IMR-90 (cell line): ENCODE measurements around the gene CNBD2.

Experiments
- BHLHE40 ChIP-seq: fragments of 150-350 bp; IDR thresholded peaks from 2 replicates; pipeline ENCODE4 v1.6.1; 2016; ENCODE audit warnings: mild to moderate bottlenecking, low read depth, low read length
- CTCF ChIP-seq: conservative IDR thresholded peaks from 2 replicates; pipeline ENCODE4 v1.5.1; 2012; ENCODE audit warnings: mild to moderate bottlenecking, low read depth, low read length, improper control_type of control experiment
- MAFK ChIP-seq: IDR thresholded peaks from 2 replicates; pipeline ENCODE4 v1.6.1; 2012; ENCODE audit warnings: low read depth, low read length, improper control_type of control experiment
- MAZ ChIP-seq: IDR thresholded peaks from 2 replicates; pipeline ENCODE4 v1.6.1; 2012; ENCODE audit warnings: low read depth, mild to moderate bottlenecking, low read length, improper control_type of control experiment, moderate library complexity, borderline replicate concordance
- MXI1 ChIP-seq: IDR thresholded peaks from 2 replicates; pipeline ENCODE4 v1.6.1; 2012; ENCODE audit warnings: low read depth, mild to moderate bottlenecking, low read length, moderate library complexity, borderline replicate concordance
- POLR2A ChIP-seq: IDR thresholded peaks from 2 replicates; pipeline ENCODE4 v1.6.1; 2012; ENCODE audit warnings: mild to moderate bottlenecking, low read depth, low read length
- RAD21 ChIP-seq: IDR thresholded peaks from 2 replicates; pipeline ENCODE4 v1.6.1; 2012; ENCODE audit warnings: low read length, improper control_type of control experiment
- TF ChIP-seq, protein P1 (sequence below): fragments of 150-350 bp; IDR thresholded peaks from 2 replicates; pipeline ENCODE4 v1.6.1; 2017; ENCODE audit warnings: mild to moderate bottlenecking, antibody characterized with exemption, low read length, low read depth

DNA sequence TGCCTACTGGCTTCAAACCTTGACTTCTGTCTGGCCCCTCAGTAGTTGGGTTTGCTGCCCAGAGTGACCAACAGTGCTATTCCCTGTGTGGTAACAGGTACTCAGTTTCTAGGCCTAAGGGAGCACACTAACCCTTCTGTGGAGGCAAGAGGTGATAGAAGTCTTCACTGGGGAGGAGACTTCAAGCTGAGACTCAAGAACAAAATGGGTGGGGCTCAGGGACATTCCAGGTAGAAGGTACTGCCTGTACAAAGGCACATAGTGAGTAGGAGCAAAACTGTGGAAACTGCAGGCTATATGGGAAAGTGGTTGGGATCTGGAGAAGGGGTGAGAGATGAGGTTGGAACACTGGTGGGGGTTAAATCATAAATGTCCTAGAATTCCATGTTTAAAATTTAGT, 11.8 kb upstream of the CNBD2 start:
- TF ChIP-seq POLR2A (no peak), CTCF (no peak), RAD21 (no peak), MAFK (no peak), BHLHE40 (no peak), MXI1 (no peak), MAZ (no peak)
- TF ChIP-seq, protein P1, sequence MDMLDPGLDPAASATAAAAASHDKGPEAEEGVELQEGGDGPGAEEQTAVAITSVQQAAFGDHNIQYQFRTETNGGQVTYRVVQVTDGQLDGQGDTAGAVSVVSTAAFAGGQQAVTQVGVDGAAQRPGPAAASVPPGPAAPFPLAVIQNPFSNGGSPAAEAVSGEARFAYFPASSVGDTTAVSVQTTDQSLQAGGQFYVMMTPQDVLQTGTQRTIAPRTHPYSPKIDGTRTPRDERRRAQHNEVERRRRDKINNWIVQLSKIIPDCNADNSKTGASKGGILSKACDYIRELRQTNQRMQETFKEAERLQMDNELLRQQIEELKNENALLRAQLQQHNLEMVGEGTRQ: no peak
